Measurements from ENCODE around the gene CDYL.

CDYL gene

DNA sequence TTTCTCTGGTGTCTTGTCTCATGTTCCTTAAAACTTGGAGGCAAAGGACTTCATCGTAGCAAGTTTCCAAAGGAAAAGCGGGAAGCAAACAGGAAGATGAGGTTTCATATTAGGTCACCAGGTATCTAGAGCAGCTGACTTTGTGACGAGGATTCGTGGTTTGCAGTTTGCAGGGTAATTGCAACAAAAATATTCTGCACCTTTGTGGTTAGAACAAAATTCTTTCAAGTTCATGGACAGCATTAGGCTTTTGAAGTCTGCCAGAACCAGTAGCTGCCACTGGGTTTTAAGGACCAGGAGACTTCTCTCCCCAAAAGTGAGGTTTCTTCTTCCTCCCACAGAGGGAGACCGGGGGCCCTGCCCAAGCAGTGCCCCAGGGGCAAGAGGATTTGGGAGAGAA lies 164.2 kb downstream of the CDYL start:
- DNase-seq = no peak

DNA sequence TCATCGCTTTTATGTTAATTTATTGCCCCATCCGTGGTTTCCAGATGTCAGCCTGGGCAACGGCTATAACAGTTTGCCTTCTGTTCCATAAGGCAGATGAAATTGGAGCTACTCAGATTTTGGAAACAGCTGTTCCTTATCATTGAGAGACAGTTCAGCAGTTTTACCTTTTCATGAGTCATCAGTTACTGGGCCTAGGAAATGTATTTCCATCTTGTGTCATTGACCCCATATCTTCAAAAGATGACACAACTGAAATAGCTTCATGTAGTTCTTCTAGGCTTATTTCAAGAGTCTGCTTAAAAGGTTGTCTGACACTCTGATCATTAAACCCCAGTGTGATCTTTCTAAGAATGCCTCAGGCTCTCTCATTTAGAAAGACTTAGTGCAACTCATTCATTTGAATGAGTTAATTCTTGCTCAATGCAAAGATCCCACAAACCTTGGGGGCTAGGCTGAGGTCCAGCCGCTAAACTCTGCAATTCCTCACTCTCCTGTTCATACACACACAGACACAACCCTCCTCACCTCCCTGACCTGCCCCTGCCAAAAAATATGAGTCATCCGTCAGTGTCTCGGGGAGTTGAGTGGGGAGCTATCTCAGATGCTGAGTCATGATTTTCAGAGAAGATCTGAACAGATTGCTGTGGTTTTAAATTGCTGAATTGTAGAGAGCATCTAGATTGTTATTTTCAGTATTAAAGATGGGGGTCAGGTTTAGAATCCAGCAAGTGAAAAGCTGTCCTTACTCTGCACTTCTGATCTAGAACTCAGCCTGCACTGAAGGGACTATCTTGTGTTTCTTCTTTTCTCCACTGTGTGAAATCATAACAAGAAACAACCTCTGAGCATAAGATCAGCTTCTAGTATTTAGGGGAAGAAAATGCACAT lies 165.8 kb downstream of the CDYL start:
- DNase-seq = no peak

DNA sequence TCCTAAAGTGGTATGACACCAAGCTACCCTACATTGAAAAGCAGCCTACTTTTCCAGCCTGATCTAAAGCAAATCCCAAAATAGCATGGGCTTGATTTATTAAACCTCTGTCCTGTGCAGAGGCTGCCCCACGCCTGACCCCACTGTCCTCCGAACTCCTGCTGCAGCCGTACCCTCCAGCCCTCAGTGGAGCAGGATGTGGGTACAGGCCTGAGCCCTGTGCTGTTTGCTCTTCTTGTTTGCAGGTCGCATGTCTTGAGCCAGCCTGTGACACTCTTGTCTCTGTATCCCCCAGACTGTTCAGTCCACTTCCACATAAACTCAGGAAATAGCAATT lies 166.4 kb downstream of the CDYL start:
- no peak for DNase-seq

DNA sequence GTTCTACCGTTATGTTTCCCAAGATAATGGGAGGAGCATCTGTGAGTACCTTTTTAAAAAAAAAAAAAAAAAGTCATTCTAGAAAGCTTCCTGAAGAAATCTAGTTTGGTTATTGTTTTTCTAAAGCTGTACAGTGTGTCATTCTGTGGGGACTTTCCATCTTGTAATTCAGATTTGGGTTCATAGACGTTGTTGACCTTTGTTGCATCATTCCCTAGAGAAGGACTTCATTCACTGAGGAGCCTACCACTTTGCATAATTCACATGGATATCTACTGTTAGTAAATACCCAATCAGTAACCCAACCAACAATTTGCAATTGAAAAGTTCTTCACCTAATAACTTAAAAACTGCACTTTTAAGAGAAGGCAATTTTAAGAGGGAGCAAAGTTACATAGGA lies 167.5 kb downstream of the CDYL start:
- no peak for DNase-seq

DNA sequence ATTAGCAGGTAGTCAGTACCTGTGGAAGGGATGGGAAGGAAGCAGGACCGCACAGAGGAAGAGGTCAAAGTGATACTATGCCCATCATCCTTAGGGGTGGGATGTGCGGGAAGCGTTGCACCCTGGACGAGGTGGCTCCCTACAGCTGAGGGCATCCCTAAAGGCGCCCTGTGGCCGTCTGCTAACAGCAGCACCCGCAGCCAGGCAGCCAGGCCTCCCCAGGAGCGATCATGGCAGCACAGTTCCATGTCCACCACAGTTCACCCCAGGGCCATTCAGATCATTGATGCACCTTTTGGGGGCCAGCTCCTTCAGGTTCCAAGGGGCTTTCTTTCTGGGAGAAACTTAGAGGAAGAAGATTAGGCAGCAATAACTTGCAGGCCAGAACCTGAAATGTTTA lies 168.1 kb downstream of the CDYL start:
- DNase-seq = no peak

DNA sequence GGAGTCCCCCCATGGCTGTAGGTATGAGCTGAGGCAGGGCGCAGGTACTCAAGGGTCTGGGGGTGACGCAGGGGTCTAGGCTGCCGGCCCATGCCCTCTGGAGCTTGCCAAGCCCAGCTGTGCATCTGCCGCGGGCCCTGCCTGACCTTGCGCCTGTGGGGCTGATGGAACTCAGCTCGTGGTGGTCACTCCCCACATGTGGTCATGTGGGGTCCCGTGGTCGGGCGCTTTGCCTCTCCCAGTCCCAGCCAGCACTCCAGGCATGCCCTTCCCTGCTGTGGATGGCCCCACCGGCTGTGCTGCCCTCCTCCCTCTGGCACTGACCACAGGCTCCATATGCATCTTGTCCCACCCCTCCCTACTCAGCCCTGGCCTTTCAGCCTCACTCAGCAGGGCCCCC lies 170.3 kb downstream of the CDYL start:
- no peak for DNase-seq

DNA sequence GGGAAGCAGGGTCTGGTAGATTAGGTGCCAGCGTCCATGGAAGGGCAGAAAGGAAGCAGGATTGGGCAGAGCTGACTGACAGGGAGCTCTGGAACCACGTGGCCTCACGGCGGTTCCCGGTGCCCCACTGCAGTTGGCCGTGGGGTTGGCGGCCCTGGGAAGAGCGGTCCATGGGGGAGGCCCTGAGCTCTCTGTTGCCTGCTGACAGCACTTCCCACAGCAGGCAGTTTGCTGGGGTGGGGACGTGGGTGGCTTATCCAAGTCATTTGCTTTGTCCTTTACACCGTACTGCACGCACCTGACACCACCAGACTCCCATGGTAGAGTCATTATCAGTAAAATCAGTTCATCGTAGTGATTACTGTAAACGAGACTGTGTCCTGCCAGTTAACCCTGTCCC lies 171.5 kb downstream of the CDYL start:
- DNase-seq = no peak

DNA sequence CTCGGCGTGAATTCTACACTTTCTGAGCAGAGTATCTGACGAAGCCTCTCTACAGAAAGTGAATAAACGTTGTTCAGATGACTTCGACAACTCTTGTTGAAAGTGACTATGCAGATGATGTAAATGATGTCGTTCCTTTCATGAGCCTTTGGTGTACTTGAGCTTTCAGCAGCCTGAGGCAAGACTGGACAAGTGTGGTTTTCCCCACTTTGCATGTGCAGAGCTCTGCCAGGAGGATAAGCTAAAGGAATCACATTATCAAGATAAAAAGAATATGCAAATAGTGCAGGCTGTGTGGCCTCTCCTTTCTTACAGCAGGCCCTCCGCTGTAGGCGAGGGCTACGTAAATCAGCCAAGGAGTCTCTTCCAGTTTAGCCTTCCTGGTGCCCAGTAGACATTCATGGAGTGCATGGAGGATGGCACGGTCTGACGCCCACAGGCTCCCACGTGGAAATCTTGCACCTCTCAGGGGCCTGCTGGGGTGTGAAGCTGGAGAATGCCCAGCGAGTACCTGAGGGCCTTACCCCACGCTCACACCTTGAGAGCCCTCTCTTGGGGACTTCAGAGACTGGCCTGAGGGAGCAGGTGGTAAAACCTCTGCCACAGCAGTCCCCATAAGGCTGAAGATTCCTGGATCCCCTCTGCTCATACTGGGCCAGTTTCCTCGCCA lies 172.7 kb downstream of the CDYL start:
- DNase-seq = no peak

DNA sequence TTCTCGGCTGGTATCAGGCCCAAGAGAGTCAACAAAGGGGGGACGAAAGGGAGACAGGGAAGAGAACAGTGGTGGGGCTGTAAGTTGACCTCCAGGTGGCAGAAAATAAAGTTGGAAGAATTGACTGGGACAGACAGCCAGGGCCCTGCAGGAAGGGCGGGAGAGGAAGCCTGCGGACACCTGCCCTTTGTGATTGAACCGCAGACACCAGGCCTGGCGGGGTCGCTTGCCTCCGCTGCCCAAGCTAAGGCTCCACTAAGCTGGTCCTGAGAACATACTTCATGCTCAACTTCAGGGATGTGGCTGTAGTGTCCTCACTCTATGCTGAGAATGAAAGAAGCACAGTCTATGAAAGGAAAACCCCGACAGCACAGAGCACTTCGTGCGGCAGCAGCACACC lies 173.9 kb downstream of the CDYL start:
- DNase-seq = no peak

DNA sequence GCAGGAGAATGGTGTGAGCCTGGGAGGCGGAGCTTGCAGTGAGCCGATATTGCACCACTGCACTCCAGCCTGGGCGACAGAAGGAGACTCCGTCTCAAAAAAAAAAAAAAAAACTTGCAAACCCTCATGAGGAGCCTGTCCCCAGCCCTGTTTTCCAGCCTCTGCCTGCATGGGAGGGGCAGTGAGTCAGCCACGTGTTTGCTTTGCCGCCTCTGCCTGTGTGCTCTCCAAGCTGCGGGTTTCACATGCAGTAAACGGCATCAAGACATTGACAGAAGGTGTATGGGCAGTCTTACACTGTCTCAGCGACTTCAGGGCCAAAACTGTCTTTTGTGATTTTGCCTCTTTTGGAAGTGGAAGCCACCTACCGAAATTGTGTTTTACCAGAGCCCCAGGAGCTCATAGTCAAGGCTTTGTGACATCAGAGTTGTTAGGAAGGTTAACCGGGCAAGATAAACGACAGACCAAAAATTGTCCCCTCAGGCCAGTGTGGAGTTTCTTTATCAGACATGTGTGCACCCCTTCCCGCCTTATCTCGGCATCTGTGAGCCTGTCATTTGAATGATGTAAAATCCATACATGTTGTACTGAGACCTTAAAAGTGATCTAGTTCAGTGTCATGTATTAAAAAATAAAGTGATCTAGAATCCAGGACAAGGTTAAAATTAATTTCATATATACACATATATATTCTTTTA lies 174.8 kb downstream of the CDYL start:
- DNase-seq = no peak

DNA sequence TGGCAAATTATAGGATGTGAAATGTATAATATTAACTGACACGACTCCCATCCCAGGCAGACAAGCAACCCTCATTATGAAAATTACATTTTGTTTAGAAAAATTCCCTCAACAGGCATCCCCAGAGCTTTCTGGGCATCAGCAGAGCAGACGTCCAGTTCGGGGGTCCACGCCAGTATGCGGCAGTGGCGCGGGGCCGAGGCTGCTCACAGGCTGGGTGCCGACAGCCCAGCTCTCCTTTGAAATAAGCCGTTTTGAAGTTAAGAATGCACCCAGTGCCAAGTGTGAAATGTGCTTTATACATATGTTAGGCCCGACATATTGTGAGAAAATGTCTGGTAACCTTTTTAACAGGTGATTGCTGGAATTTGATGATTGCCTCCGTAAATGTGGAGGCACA lies 177.2 kb downstream of the CDYL start:
- no peak for DNase-seq

DNA sequence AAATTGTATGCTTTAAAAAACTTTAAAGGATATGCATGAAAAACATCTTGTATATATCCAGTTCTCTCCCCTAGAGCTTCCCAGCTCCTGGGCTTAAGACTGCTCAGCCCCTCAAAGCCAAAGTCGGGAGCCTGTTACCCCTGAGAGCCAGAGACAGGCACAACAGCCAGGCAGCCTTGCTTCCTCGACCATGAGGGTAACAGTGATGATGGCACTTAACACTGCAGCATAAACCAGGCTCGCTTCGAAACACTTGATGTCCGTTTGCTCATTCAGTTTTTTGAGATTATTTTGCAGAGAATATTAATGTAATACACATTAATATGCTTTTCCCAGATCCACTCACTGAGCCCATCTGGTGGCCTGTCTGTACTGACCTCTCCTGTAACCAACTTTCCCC lies 180.4 kb downstream of the CDYL start:
- no peak for DNase-seq

DNA sequence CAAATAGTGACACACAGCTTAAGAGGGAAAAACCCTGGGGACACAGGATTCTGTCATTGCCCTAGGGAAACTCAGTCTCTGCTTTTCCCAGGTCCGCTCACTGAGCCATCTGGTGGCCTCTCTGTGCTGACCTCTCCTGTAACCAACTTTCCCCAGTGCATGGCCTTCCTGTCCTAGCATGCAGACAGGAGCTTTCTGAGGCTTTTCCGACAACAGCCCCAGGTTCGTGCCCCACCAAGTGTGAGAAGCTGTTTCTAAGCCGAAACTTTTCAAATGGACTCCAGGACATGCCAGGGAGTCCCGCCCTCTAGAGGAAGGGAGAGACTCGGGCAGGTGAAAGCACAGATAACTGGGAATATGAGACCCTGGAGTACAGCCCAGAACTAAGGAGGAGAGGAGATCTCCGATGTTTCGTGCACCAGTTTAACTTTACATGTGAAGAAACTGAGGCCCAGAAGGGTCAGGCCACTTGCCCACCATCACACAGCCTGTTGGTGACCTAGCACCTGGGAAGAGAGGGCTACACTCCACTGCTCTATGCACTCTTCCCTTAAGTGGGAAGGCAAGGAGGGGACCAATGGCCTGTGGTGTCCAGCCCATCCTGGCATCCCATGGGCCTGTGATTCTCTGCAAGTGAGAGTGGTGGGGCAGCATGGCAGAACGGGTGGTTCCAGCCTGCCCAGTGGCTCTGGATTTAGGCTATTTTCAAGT lies 181.5 kb downstream of the CDYL start:
- DNase-seq = no peak

DNA sequence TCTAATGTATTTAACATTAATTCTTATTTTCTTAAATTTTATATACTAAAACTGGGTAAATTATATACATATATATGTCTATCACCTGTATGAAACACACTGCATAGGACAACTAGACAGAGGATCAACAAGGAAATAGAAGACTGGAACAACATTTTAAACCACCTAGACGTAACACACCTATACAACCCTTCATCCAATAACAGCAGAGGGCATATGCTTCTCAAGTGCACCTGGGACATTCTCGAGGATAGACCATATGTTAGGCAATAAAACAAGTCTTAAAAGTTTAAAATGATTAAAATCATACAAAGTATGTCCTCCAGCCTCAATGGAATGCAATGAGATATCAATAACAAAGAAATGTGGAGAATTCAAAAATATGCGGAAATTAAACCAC lies 182.4 kb downstream of the CDYL start:
- DNase-seq = no peak

DNA sequence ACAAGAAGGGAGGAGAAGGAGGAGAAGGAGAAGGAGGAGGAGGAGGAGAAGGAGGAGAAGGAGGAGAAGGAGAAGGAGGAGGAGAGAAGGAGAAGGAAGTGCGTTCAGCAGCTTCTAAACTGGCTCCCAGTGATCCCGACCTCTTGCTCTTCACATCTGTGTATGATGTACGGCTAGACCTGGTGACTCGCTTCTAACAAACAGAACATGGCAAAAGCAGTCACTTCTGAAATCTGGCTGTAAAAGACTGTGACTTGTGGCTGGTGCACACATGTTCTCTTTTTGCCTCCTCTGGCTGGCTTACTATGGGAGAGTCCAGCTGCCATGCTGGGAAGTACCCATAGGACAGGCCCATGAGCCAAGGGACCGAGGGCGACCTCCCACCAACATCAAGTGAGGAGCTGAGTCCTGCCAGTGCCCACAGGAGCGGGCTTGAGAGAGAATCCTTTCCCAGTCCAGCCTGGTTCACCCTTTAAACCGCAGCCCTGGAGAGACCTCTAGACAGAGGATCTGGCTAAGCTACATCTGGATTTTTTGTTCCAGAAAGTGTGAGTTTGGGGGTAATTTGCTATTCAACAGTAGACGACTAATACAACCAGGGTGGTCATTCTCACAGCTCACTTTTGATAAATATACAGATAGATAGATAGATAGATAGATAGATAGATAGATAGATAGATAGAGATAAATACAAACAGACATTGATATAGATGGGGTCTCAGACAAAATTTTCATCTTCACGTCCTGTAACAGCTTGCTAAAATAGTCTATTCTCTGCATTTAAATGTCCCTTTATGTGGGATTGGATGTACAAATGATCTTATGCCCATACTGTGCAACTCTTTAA lies 185.3 kb downstream of the CDYL start:
- DNase-seq = no peak

DNA sequence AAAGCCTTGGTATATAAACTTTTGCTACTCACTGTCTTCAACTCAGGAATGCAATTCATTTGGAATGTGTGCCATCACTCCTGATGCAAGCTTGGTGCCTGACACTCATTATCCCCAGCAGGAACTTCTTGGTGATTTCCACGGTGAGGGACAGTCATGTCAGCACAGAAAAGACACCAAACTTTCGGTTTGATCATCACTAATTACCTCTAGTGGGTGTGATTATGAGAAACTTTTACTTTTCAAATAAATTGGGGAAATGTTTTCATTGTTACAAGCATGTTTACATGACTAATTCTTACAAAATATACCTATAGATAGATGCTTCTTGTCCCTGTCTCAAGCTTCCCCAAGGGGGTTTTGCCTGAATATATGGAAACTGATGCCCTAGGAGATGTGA lies 186.7 kb downstream of the CDYL start:
- DNase-seq = no peak

DNA sequence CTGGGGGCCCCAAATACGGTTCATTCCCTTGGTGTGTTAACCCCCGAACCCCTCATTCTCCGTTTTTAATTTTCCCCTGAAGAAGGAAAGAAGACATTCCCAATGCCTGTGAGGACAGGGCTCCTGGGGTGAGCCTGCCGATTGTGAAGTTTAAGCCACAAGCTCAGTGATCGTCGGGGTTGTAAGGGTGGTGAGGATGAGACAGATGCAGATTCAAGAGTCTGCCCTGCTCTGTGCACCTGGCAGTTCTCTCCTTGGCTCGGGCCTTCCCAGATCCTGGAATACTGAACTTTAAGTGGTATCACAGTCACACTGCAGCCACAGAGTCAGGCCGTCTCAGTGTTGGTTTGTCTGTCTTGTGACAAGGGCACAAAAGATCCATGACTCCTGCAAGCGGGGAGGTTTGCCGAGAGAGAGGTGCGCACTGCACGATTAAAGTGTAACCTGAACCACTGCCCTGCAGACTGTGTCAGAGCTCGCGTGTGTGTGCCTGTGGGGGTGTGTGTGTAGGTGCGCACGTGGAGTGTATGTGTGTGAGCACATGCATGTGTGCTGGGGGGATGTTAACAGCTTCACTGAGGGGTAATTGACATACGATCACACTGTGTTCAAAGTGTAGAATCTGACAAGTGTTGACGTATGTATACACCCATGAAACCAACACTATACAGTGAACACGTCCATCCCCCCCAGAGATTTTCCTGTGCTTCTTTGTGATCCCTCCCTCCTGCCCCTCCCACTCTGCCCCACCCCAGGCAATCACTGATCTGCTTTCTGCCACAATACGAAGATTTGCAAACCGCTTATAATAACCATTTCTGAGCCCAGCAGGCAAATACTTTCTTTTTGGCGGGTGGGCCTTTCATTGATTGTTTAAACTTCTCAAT lies 188.7 kb downstream of the CDYL start:
- DNase-seq = no peak

DNA sequence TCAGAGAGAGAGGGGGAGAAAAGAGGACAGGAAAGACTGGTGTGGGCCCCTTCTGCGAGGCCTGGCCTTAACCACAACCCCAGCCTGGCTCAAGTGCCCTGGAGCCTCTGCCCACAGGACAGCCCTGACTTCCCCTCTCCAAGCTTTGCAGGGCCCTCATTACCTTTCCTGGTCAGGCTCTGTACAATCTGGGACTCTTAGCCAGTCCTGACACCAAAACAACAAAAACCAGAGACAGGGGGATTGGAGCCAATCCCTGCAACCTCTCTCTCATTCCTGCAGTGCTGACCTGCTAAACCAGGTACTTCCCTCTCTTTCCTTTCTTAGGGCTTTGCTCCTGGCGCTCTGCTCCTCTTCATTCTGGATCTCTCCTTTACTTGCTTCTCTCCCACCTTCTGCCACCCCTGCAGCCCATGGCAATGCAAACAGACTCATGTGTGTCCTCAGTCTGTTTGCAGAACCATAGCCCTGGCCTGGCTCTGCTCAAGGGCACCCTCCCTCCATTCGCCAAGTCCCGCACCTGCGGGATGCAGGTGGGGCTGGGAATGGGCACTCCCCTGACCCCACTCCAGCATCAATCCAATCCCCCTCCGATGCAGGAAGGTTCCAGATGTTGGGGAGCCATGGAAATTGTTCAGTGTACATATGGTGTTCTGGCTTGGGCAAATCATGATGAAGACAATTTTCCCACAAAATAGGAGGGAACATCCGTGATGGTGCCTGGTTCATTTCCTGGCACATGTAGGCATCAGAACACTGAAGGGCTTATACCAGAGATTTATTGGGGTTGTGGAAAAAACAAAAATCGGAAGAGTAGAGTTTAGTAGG lies 189.6 kb downstream of the CDYL start:
- DNase-seq = no peak

DNA sequence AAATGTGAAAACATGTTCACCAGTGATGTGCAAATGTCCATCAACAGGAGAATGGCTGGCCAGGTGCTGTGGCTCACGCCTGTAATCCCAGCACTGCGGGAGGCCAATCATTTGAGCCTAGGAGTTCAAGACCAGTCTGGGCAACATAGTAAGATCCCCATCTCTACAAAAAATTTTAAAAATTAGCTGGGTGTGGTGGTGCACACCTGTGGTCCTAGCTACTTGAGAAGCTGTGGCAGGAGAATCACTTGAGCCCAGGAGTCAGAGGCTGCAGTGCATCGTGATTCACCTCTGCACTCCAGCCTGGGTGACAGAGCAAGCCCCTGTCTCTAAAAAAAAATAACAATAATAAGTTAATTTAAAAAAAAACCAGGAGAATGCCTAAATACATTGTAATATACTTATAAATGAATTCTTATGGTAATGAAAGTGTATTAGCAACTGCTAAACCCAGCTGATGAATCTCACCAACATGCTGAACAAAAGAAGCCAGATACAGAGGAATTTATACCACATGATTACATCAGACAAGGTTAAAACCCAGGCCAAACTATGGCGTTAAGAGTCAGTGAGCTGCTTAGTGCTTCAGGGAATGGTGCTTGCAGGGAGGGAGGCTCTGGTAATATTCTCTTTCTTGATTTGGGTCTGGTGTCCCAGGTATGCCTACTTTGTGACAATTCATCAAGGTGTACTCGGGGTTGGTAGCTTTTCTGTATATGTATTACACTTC lies 191.3 kb downstream of the CDYL start:
- no peak for DNase-seq
